Left cardiac atrium (tissue), 4 donors: ENCODE measurements around the gene FZD8. TPM values are rescaled to one million over a fixed set of nuclear protein-coding genes. Genes with fewer than 3 reads are reported as not detected.

Experiments used
- ATAC-seq, 2 donors: fragments of 200-7000 bp; cut with Tn5 transposase; one replicate each; pipeline ENCODE4 v1.9.1; 2020; ENCODE audit warnings: mild to moderate bottlenecking in 2 of 2, moderate library complexity in 2 of 2
- DNase-seq: peaks from one replicate; pipeline ENCODE4 v3.0.0-alpha.2; 2020
- intact Hi-C, 2 donors: fragments of 100-400 bp; cut with DNase I; formaldehyde crosslinking; loops; one replicate each; pipeline versions ENCODE4 v1.14.1 to v1.15.1; 2022 to 2023
- total RNA-seq, 2 donors: library from RNA; stranded (reverse); fragmentation: NEBNext Ultra II Directional; extraction: Animal tissue kit (Norgen Biotek cat#: 25700); gene quantifications; one replicate each; pipeline ENCODE4 v1.2.1, GENCODE V29; 2021
- donor health status: DM: no; HTN: yes; CAD: no.
- donor health status: DM: no; HTN: yes; CAD: no; lungs with severe emphysema.
- donor health status: DM: yes; HTN: yes; CAD: no.
- donor health status: Dilated cardiomyopathy.

The FZD8 gene
- total RNA-seq, 2 donors from 2014 or later = 8.9 to 14.8 TPM

DNA sequence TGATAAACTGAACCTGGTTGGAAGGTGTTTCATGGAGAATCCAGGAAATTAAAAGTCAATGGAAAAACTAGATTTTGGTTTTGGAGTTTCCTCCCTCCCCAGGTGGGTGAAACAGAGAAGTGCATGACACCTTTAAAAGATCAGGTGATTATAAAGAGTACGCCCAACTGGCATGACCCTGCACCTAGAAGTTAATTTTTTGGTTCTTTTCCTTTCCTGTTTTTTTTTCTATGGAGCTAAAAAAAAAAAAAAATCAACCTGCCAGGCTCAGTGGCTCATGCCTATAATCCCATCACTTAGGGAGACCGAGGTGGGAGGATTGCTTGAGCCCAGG is 29.0 kb downstream of the FZD8 start:
- DNase-seq = no peak
- ATAC-seq = no peak
- intact Hi-C loops = no loop called here

DNA sequence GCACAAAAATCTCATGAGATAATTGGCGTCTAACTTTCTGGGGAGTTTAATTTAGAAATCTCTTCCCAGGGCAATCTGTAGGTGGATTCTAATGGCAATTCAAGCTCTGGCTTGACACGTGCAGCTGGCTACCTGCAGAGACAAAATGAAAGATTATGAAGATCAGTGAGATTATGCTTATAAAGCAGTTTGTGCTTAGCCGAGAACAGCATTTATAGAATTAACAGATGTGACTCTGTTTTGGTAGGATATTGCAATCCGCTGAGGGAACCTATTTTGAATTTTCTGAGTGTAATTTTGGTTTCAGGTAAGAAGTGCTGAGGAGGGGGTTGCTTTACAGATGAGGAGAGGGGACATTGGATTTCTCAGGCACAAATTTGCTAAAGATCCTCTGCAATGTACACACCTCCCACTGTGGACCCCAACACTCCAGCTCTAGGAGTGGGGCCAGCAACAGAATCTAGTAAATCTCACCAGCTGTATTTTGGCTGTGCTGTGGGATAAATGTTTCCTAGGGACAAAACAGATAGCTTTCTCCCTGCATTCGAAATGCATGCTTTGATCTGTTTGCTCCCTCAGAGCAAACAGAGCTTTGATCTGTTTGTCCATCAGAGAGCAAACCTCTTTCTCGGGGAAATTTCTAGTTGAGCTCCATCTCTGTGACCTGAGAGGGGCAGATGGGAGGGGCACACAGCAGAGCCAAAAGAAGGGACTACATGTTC is 29.6 kb downstream of the FZD8 start:
- no peak for ATAC-seq
- intact Hi-C loops = no loop called here
- no peak for DNase-seq

DNA sequence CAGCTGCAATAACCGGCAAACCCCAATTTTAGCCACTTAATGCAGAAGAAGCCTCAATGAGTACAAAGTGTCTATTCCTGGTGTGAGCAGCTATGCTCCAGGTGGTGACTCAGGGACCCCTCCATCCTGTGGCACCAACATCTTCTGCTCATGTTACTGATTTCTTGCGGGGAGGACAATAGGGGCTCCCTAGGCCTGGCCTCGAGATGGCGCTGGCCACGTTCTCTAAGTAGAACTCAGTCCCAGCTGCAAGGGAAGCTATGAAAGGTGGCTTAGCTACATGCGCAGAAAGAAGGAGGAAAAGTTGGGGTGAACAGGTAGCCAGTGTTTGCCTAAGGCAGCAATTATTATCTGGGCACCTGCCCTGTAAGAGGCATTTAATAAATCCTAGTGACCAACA is 30.3 kb downstream of the FZD8 start:
- no peak for DNase-seq
- no peak for ATAC-seq
- intact Hi-C loops = no loop called here

DNA sequence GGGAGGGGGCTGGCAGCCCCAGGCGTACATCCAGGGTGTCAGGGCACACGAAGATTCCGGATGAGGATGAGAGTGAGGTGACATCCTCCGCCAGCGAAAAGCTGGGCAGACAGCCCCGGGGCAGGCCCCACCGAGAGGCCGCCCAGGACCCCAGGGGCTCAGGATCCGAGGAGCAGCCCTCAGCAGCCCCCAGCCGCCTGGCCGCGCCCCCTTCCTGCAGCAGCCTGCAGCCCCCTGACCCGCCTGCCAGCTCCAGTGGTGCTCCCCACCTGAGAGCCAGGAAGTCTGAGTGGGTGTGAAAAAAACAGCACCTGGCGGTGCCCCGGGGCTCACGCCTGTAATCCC is 33.8 kb downstream of the FZD8 start:
- peak; percentile 11 to 23 for ATAC-seq
- intact Hi-C loops = loop anchor here in 1 of 2 donors (10.0 kb wide), 1 partner anchor 373 kb away; no protein-coding TSS in a partner anchor

DNA sequence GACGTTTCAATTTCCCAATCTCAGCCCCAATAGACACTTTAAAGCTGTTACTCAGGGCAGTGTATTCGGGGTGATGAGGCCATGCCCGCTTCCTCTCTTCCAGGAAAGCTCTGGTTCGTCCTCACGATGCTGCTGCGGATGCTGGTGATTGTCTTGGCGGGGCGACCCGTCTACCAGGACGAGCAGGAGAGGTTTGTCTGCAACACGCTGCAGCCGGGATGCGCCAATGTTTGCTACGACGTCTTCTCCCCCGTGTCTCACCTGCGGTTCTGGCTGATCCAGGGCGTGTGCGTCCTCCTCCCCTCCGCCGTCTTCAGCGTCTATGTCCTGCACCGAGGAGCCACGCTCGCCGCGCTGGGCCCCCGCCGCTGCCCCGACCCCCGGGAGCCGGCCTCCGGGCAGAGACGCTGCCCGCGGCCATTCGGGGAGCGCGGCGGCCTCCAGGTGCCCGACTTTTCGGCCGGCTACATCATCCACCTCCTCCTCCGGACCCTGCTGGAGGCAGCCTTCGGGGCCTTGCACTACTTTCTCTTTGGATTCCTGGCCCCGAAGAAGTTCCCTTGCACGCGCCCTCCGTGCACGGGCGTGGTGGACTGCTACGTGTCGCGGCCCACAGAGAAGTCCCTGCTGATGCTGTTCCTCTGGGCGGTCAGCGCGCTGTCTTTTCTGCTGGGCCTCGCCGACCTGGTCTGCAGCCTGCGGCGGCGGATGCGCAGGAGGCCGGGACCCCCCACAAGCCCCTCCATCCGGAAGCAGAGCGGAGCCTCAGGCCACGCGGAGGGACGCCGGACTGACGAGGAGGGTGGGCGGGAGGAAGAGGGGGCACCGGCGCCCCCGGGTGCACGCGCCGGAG is 34.4 kb downstream of the FZD8 start:
- DNase-seq (peak; percentile 33), ATAC-seq (peak; percentile 27 to 60)
- intact Hi-C loops = loop anchor here in 1 of 2 donors (10.0 kb wide), 1 partner anchor 373 kb away; no protein-coding TSS in a partner anchor

More for the DNA sequence above, 33.8 kb downstream of the FZD8 start:
- no peak for DNase-seq

DNA sequence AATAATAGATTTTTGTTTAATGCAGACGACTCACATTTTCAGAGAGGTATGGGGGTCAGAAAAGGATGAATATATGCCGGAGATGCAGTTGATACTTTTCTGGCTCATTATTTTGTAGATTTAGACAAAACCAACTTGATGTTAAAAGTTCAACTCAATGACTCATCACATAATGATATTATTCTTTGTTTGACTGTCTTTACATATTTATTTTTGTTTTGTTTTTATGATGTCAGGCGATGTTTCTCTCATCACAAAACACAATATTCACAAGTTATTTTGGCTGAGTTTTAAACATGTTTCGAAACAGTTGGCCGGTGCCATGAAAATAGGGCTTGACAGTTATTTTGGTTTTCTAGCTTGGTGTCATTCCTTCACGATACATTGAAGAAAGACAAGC is 35.7 kb downstream of the FZD8 start:
- DNase-seq (no peak), ATAC-seq (no peak)
- intact Hi-C loops = loop anchor here in 1 of 2 donors (10.0 kb wide), 1 partner anchor 372 kb away; no protein-coding TSS in a partner anchor

DNA sequence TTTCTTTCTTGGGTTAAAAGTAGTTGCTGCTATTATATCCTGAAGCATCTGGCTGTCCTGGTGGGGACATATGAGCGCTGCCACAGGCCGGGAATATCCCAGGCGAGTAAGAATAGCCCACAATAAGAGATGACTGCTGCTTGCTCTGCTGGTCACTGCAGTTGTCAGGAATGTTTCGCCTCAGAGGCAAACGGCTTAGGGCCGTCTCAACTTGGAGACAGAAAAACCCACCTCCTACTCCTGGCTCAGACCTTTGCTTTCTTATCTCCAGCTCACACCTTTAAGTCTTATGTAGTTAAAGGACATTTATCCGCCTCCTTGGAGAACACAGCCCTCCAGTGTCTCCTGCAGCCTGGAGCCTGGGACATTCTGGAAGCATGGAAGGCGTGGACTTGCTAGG is 36.9 kb downstream of the FZD8 start, which contains the start of gene GJD4:
Gene GJD4, plus strand, starts transcription at position 151 of the 400 bp plus-strand sequence. Its CDS starts 227 bp downstream, at position 378.
- no peak for ATAC-seq
- intact Hi-C loops = loop anchor here in 1 of 2 donors (10.0 kb wide), 1 partner anchor 370 kb away; no protein-coding TSS in a partner anchor
- DNase-seq = no peak

DNA sequence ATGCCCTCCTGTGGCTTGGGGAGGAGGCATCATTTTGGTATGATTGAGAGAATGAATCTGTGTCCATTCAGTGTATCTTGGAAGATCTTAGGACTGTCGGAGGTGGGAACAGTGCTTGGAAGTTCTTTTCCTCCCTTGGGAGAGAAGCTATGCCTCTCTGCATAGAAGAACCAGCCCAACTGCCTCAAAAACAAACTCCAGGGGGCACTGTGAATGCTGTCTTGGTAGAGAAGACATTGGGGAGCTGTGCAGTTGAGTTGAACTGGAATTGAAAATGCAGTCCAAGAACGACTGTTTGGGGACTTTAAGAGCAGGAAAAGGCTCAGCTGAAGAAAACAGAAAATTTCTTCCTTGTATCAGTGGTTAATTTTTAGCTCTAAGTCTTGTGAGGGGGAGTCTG is 41.9 kb downstream of the FZD8 start:
- intact Hi-C loops = loop anchor here in 1 of 2 donors (10.0 kb wide), 1 partner anchor 365 kb away; no protein-coding TSS in a partner anchor
- ATAC-seq = no peak
- DNase-seq = no peak

DNA sequence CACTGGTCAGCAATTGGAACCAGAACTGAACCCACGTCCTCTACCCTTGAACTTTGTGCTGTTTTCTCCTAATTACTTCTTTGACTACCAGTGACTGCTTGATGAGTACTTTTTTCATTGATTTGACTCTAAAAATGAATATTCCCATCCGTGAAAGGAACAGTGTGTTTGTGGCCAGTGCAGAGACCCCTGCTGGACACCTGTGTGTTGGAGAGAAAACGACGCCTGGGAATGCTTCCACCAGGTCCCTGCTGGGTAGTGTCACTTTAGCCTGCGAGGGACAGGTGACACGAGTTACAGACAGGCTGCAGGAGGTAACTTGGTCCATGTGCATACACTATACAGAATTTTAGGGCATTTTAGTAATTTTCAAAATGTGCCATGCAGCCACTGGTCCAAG is 43.7 kb downstream of the FZD8 start:
- no peak for DNase-seq
- peak in 1 of 2 donors; percentile 50 for ATAC-seq
- intact Hi-C loops = loop anchor here in 1 of 2 donors (10.0 kb wide), 1 partner anchor 364 kb away; no protein-coding TSS in a partner anchor

DNA sequence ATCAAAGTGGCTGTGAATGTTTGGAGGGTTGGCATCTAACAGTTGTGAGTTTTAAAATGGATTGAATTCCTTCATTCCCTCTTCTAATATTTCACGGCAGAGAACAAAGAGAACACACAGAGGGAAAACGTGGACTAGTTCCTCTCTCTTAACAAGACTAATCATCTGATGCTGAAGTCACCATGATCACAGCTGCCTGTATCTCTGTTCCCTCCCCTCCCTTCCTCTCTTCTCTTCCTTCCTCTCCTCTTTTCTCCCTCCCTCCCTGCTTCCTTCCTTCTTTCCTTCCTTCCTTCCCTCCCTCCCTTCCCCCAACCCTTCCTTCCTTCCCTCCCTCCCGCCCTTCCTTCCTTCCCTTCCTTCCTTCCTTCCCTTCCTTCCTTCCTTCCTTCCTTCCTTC is 47.0 kb downstream of the FZD8 start:
- ATAC-seq = no peak
- intact Hi-C loops = loop anchor here in 1 of 2 donors (10.0 kb wide), 1 partner anchor 360 kb away; no protein-coding TSS in a partner anchor
- no peak for DNase-seq

DNA sequence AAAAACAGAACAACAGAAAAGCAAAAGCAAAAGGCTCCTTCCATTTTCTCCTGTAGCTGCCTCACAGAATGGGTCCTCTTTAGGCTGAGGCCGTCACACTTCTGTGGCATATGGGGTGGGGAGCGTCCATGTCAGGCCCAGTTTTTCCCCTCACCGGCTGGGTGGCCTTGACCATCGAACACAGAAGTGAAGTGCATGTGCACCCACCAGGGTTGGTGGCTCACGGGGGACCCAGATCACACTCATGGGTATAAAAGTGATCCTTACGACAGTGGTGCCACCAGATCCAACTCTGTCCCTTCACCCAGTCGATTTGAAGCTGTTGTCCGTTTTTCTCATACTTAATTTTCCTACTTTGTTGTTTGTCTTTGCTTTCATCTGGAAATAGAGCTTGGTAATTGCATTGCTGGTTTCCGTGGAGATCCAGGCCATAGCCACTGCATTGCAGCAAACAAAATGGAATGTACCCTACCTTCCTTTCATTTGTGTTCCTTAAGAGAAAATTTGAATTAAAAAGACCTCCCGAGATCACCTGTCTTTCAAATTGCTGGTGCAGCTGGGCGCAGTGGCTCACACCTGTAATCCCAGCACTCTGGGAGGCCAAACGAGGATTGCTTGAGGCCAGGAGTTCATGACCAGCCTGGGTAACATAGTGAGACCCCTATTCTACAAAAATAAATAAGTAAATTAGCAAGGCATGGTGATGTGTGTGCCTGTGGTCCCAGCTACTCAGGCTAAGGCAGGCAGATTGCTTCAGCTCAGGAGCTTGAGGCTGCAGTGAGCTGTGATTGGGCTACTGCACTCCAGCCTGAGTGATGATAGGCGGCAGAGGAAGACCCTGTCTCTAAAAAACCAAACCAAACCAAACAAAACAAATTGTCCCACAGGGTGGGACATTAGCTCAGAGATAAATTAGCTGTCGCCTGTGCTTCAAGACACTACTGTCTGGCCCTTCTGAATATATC is 47.7 kb downstream of the FZD8 start:
- intact Hi-C loops = loop anchor here in 1 of 2 donors (10.0 kb wide), 1 partner anchor 360 kb away; no protein-coding TSS in a partner anchor
- ATAC-seq = no peak
- no peak for DNase-seq

DNA sequence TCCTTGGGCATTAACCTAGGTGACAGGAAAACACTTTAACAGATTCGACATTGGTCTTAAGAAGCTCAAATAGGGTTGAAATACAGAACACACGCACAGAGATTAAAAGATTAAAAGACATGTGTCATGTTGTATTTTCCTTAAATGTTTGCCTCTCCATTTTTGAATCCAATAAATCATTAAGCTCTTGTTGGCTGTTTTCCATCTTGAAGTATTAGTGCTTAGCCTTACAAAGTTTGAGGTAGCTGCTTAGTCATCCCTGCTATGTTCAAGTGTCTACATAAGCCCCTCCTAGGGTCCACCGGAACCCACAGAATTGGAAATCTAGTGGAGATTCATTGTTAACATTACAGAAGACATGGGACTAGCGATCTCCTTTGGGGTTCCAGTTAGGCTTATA is 49.7 kb downstream of the FZD8 start:
- DNase-seq (no peak), ATAC-seq (no peak)
- intact Hi-C loops = loop anchor here in 1 of 2 donors (10.0 kb wide), 1 partner anchor 358 kb away; no protein-coding TSS in a partner anchor

DNA sequence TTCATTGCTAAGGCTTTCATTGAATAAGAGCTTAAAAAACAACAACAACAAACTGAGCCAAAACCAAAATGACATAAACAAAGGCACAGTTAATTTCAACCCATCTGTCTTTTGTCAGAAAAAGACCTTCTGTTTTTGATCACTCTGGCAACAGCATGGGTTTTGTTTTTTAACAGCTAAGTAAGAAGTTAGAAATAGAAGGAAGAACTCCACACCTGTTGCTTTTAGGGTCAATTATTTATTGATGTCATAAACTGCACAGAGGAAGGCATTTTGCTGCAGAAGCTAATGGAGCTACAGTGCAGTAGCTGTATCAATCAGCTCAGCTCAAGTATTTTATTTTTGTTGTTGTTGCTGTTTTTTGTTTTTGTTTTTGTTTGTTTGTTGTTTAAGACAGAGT is 53.3 kb downstream of the FZD8 start:
- DNase-seq (no peak), ATAC-seq (no peak)
- intact Hi-C loops = no loop called here

Other genes with a start within 250 kb of the FZD8 start
- not detected for gene GJD4, start 37.0 kb downstream of the FZD8 start, total RNA-seq